Loucy (cell line): ENCODE data around the gene XCR1.
A peak's percentile ranks its signal among the peaks of the same experiment; 100 is the strongest.
"Not testable (repeated sequence)": the region's sequence is repeated elsewhere in the genome, so short reads cannot be mapped to it uniquely, and the experiment has no call there.

Experiments used
- H2AFZ ChIP-seq: fragments of 200-600 bp; sonication (generic); 2 replicates; pipeline ENCODE4 v1.6.0; 2016; ENCODE audit warnings: antibody characterized with exemption, mild to moderate bottlenecking, low read length, moderate library complexity
- H3F3A ChIP-seq: fragments of 200-600 bp; 2 replicates; pipeline ENCODE4 v1.6.0; 2016; ENCODE audit warnings: antibody characterized with exemption, low read depth, mild to moderate bottlenecking
- H3K27me3 ChIP-seq: fragments of 200-600 bp; sonication (generic); 2 replicates; pipeline ENCODE4 v1.6.1; 2014; ENCODE audit warnings: low read length, mild to moderate bottlenecking; ENCODE audit not compliant: insufficient read depth, poor library complexity, severe bottlenecking
- H3K36me3 ChIP-seq: fragments of 200-600 bp; sonication (generic); 2 replicates; pipeline ENCODE4 v1.6.1; 2016; ENCODE audit warnings: low read length; ENCODE audit not compliant: insufficient read depth
- H3K4me1 ChIP-seq: fragments of 200-600 bp; sonication (generic); 2 replicates; pipeline ENCODE4 v1.5.1; 2014; ENCODE audit warnings: low read length, mild to moderate bottlenecking; ENCODE audit not compliant: insufficient read depth, poor library complexity, severe bottlenecking
- H3K4me2 ChIP-seq: fragments of 200-600 bp; sonication (generic); 2 replicates; pipeline ENCODE4 v1.6.0; 2014; ENCODE audit warnings: antibody characterized with exemption, low read length, low read depth, mild to moderate bottlenecking; ENCODE audit not compliant: poor library complexity, severe bottlenecking
- H3K4me3 ChIP-seq: fragments of 200-600 bp; sonication (generic); 2 replicates; pipeline ENCODE4 v1.5.1; 2014; ENCODE audit warnings: low read length, mild to moderate bottlenecking, mixed read lengths; ENCODE audit not compliant: poor library complexity, severe bottlenecking
- H3K79me2 ChIP-seq: fragments of 200-600 bp; sonication (generic); 2 replicates; pipeline ENCODE4 v1.6.1; 2014; ENCODE audit warnings: low read length; ENCODE audit not compliant: insufficient read depth
- H3K9ac ChIP-seq: fragments of 200-600 bp; sonication (generic); 2 replicates; pipeline ENCODE4 v1.6.0; 2014; ENCODE audit warnings: mild to moderate bottlenecking, low read depth, low read length, moderate library complexity; ENCODE audit not compliant: poor library complexity, severe bottlenecking
- H3K9me2 ChIP-seq: fragments of 200-600 bp; sonication (generic); replicated peaks from 2 replicates; pipeline ENCODE4 v1.6.1; 2016; ENCODE audit warnings: low read depth, low read length, mixed read lengths
- H3K9me3 ChIP-seq: fragments of 200-600 bp; sonication (generic); 2 replicates; pipeline ENCODE4 v1.6.1; 2014; ENCODE audit warnings: mild to moderate bottlenecking, antibody characterized with exemption, low read length, low read depth; ENCODE audit not compliant: insufficient read depth
- H4K20me1 ChIP-seq: fragments of 200-600 bp; sonication (generic); 2 replicates; pipeline ENCODE4 v1.6.0; 2014; ENCODE audit warnings: antibody characterized with exemption, low read length, mild to moderate bottlenecking; ENCODE audit not compliant: insufficient read depth, poor library complexity, severe bottlenecking
- EZH2phosphoT487 ChIP-seq: fragments of 200-600 bp; IDR thresholded peaks from 2 replicates; pipeline ENCODE4 v1.6.1; 2018; ENCODE audit warnings: antibody characterized with exemption, mild to moderate bottlenecking, moderate library complexity, borderline replicate concordance
- TF ChIP-seq, protein P1 (sequence below): fragments of 200-600 bp; sonication (generic); conservative IDR thresholded peaks from 2 replicates; pipeline ENCODE4 v1.5.1; 2014; ENCODE audit warnings: mild to moderate bottlenecking, antibody characterized with exemption, low read length

The XCR1 gene

DNA sequence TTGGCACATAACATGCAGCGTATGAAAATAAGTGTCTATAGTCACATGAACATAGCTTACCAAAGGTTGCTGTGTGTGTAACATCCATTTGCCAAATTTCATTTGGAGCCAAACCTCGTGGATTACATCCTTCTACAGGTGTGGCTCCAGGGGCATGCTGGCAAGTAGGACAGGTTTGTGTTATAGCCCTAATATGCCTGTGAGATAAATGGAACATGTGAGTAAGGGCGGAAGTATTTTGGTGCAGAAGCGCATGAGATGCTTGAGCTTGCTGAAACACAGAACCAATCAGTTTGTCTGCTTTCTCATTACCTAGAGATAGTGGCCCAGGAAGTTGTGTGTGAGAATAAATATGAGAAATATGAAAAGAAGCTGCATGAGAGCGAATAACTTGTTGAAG is 21.8 kb upstream of the XCR1 start:
- Histone ChIP-seq H3K4me3 (no peak overlapping the region), H3K36me3 (no peaks in the 10 kb centered on the region), H3K79me2 (no peaks in the 10 kb centered on the region), H2AFZ (no peak overlapping the region), H3K27me3 (no peaks in the 10 kb centered on the region), H3K9me3 (no peaks in the 10 kb centered on the region), H3K9me2 (no peaks in the 10 kb centered on the region), H3K4me1 (peaks cover 17% of the 10 kb centered on the region), H4K20me1 (no peaks in the 10 kb centered on the region), H3K9ac (no peak overlapping the region), H3F3A (no peaks in the 10 kb centered on the region), H3K4me2 (no peak overlapping the region)
- TF ChIP-seq EZH2phosphoT487: no peak
- TF ChIP-seq, protein P1, sequence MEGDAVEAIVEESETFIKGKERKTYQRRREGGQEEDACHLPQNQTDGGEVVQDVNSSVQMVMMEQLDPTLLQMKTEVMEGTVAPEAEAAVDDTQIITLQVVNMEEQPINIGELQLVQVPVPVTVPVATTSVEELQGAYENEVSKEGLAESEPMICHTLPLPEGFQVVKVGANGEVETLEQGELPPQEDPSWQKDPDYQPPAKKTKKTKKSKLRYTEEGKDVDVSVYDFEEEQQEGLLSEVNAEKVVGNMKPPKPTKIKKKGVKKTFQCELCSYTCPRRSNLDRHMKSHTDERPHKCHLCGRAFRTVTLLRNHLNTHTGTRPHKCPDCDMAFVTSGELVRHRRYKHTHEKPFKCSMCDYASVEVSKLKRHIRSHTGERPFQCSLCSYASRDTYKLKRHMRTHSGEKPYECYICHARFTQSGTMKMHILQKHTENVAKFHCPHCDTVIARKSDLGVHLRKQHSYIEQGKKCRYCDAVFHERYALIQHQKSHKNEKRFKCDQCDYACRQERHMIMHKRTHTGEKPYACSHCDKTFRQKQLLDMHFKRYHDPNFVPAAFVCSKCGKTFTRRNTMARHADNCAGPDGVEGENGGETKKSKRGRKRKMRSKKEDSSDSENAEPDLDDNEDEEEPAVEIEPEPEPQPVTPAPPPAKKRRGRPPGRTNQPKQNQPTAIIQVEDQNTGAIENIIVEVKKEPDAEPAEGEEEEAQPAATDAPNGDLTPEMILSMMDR: no peak

DNA sequence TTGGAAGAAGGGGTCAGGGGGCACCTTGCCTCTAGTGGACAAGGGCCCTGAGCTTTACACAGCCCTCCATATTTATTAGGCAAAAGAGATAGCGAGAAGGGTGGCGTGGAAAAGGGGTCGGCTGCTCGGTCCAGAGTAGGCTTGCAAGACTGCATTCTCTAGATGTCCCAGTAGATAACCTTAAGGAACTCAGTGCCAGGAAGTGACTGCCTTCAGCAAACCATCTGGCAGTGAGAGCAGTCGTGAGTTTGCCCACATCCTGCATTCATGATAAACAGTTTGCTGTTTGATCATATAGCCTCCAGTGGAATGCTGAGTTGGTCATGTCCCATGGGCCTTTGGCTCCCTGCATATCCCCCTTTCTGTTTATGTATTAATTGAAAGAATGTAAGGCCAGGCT is 18.9 kb upstream of the XCR1 start:
- H2AFZ ChIP-seq, H3K9me2 ChIP-seq, H4K20me1 ChIP-seq, H3K27me3 ChIP-seq, H3F3A ChIP-seq, H3K36me3 ChIP-seq, H3K4me3 ChIP-seq, H3K9me3 ChIP-seq, H3K79me2 ChIP-seq, H3K9ac ChIP-seq: not testable (repeated sequence)
- H3K4me1 ChIP-seq: peaks cover 17% of the 10 kb centered on the region
- H3K4me2 ChIP-seq: peak overlapping the region; percentile 23

DNA sequence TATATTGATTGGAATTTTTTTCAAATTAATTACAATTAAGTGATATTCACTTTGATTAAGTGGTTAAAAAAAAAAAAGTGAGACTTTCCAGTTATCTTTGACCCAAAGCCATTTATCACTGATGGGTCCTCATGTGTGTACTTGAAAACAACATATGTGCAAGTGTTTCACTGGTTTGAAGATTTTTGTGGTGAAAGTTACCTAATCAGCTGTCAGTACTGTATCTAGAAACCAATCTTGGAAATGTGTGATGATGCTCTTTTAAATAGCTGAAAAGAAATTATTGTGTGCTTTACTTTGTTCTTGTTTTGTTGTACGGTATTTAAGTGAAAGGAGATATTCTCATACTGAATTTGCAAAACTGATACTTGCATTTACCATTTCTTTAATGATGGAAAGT is 11.6 kb upstream of the XCR1 start:
- no peaks in the 10 kb centered on the region; the same call in 1 of the 2 replicates for H3K9me3 ChIP-seq
- H3K4me3 ChIP-seq: no peak overlapping the region
- no peaks in the 10 kb centered on the region for H3K27me3 ChIP-seq
- no peaks in the 10 kb centered on the region for H3K79me2 ChIP-seq
- no peaks in the 10 kb centered on the region for H3K9me2 ChIP-seq
- H3K4me2 ChIP-seq: no peak overlapping the region
- no peak overlapping the region for H2AFZ ChIP-seq
- no peaks in the 10 kb centered on the region for H4K20me1 ChIP-seq
- TF ChIP-seq, protein P1: no peak
- TF ChIP-seq EZH2phosphoT487: no peak
- no peaks in the 10 kb centered on the region for H3K4me1 ChIP-seq
- H3F3A ChIP-seq: no peaks in the 10 kb centered on the region
- no peak overlapping the region for H3K9ac ChIP-seq
- H3K36me3 ChIP-seq: no peaks in the 10 kb centered on the region

DNA sequence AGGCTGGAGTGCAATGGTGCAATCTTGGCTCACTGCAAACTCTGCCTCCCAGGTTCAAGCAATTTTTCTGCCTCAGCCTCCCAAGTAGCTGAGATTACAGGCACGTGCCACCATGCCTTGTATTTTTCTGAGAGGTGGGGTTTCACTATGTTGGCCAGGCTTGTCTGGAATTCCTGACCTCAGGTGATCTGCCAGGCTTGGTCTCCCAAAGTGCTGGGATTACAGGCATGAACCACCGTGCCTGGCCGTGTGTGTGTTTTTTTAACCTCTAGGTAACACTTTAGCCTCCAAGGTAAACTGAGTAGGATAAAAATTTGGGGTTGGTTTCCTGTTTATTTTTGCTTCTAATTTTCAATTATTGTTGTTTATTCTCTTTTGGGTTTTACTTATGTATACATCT is 10.8 kb upstream of the XCR1 start:
- H3K9me3 ChIP-seq, H3K27me3 ChIP-seq, H3K9ac ChIP-seq, H3K36me3 ChIP-seq, H2AFZ ChIP-seq, H3K9me2 ChIP-seq, H3K4me1 ChIP-seq, H3K4me3 ChIP-seq, H3K79me2 ChIP-seq, H3K4me2 ChIP-seq, H3F3A ChIP-seq, H4K20me1 ChIP-seq: not testable (repeated sequence)
